Right atrium auricular region (tissue), 2 donors: Measurements from ENCODE around the gene MORC2. TPM values are rescaled to one million over a fixed set of nuclear protein-coding genes. Genes with fewer than 3 reads are reported as not detected.

ENCODE experiments used
- DNase-seq: peaks from one replicate; pipeline ENCODE4 v3.0.0-alpha.2; 2019; ENCODE audit warnings: low spot score
- H3K27ac ChIP-seq, 2 donors: fragments of 200-600 bp; sonication (generic); 1 replicate in 1 of 2; 2 replicates in 1 of 2; pipeline ENCODE4 v1.5.1; 2016 to 2019
- H3K27me3 ChIP-seq, 2 donors: fragments of 200-600 bp; sonication (generic); one replicate each; pipeline versions ENCODE4 v1.5.1 to v1.6.0; 2017 to 2019
- H3K36me3 ChIP-seq: fragments of 200-600 bp; sonication (generic); one replicate; pipeline ENCODE4 v1.5.1; 2016
- H3K4me1 ChIP-seq, 2 donors: fragments of 200-600 bp; sonication (generic); one replicate each; pipeline versions ENCODE4 v1.5.1 to v1.6.0; 2017 to 2019
- H3K4me3 ChIP-seq, 2 donors: fragments of 200-600 bp; sonication (generic); 1 replicate in 1 of 2; 2 replicates in 1 of 2; pipeline ENCODE4 v1.5.1; 2017 to 2019; ENCODE audit warnings: mild to moderate bottlenecking in 1 of 2, moderate library complexity in 1 of 2
- H3K9me3 ChIP-seq, 2 donors: fragments of 200-600 bp; sonication (generic); one replicate each; pipeline ENCODE4 v1.5.1; 2019
- CTCF ChIP-seq, 2 donors: fragments of 200-600 bp; sonication (generic); IDR thresholded peaks; one replicate each; pipeline ENCODE4 v1.5.1; 2019; ENCODE audit warnings: antibody characterized with exemption in 2 of 2
- total RNA-seq, 2 donors: library from RNA; depleted of rRNA; stranded (reverse); fragments of >200 nt; gene quantifications; one replicate each; pipeline ENCODE4 v1.1.0, GENCODE V29; 2016

MORC2 gene
- total RNA-seq, 2 donors from 2014 or later = 20.1 to 21.0 TPM

DNA sequence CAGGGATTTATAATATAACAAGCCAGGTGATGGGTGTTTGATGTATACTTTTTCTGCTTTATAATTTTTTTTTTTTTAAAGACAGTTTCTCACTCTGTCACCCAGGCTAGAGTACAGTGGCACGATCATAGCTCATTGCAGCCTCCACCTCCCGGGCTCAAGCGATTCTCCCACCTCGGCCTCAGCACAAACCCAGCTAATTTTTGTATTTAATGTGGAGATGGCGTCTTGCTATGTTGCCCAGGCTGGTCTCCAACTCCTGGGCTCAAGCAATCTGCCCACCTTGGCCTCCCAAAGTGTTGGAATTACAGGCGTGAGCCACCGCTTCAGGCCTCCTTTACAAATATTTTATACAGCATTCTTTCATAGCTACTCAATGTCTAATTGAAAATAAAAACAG is 48.6 kb downstream of the MORC2 start:
- H3K27ac ChIP-seq = no peak overlapping the region
- peaks cover 0 to 9% of the 10 kb centered on the region in 2 donors for H3K4me1 ChIP-seq
- no peak overlapping the region for H3K4me3 ChIP-seq
- H3K27me3 ChIP-seq = no peaks in the 10 kb centered on the region
- no peak for DNase-seq
- TF ChIP-seq CTCF (IDR thresholded peaks at IDR 0.05) = no peak
- H3K36me3 ChIP-seq = no peaks in the 10 kb centered on the region
- peaks cover 4 to 13% of the 10 kb centered on the region in 2 donors for H3K9me3 ChIP-seq

GRCh38 chr22:30918761-30919160 is 49.8 kb downstream of the MORC2 start:
- Histone ChIP-seq H3K27ac (no peak overlapping the region), H3K36me3 (no peaks in the 10 kb centered on the region), H3K9me3 (peaks cover 4 to 16% of the 10 kb centered on the region in 2 donors), H3K4me1 (peaks cover 0 to 9% of the 10 kb centered on the region in 2 donors), H3K4me3 (no peak overlapping the region), H3K27me3 (no peaks in the 10 kb centered on the region)
- DNase-seq = no peak
- TF ChIP-seq CTCF (IDR thresholded peaks at IDR 0.05) = no peak

- Histone ChIP-seq H3K27me3 (no peaks in the 10 kb centered on the region), H3K4me1 (no peaks in the 10 kb centered on the region), H3K9me3 (peaks cover 0 to 7% of the 10 kb centered on the region in 2 donors), H3K27ac (no peak overlapping the region), H3K4me3 (no peak overlapping the region), H3K36me3 (no peaks in the 10 kb centered on the region)
- no peak for DNase-seq
- TF ChIP-seq CTCF (IDR thresholded peaks at IDR 0.05) = no peak
Measured at GRCh38 chr22:30910358-30910757, 58.2 kb downstream of the MORC2 start.

DNA sequence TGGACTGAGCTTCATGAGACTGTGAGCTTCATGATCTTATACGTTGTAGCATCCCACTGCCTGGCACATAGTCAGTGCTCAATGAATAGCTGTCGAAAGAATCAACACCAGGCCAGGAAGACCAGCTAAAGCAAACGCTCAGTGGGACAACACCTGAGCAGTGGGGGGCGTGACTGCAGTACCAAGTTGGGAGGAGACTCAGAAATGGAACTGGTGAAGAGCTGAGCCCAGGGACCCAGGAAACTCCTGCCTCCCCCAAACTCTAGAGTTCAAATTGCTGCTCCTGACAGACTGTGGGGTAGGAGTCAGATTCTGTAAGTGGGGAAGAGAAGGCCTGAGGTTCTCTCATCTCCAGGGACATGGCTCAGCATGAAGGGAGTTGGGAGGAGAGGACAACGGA is 59.3 kb downstream of the MORC2 start:
- no peak for DNase-seq
- no peak for TF ChIP-seq CTCF (IDR thresholded peaks at IDR 0.05)
- no peaks in the 10 kb centered on the region for H3K36me3 ChIP-seq
- no peak overlapping the region for H3K27ac ChIP-seq
- no peak overlapping the region for H3K4me3 ChIP-seq
- H3K4me1 ChIP-seq = no peaks in the 10 kb centered on the region
- no peaks in the 10 kb centered on the region for H3K27me3 ChIP-seq
- no peaks in the 10 kb centered on the region for H3K9me3 ChIP-seq

DNA sequence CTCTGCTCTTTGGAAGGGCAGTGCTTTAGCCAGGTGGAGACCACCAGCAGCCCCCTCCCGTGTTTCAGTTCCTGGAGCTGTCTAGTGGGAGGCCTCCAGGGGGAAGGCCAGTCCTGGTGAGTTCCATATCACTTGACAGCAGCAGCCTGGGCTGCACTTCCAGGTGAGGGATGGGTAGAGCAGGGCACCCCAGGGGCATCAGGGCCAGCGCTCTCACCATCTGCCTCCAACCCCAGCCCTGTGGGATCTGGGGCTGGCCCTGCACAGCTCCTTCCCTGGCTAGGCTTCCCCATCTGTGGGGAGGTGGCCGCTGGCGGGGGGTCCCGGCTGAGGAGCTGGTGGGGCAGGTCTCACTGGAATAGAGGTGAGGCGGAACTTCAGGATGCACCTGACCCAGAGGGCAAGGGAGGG is 60.5 kb downstream of the MORC2 start:
- Histone ChIP-seq H3K27ac (no peak overlapping the region), H3K27me3 (no peaks in the 10 kb centered on the region), H3K36me3 (no peaks in the 10 kb centered on the region), H3K9me3 (no peaks in the 10 kb centered on the region), H3K4me1 (no peaks in the 10 kb centered on the region), H3K4me3 (no peak overlapping the region)
- no peak for TF ChIP-seq CTCF (IDR thresholded peaks at IDR 0.05)
- no peak for DNase-seq

DNA sequence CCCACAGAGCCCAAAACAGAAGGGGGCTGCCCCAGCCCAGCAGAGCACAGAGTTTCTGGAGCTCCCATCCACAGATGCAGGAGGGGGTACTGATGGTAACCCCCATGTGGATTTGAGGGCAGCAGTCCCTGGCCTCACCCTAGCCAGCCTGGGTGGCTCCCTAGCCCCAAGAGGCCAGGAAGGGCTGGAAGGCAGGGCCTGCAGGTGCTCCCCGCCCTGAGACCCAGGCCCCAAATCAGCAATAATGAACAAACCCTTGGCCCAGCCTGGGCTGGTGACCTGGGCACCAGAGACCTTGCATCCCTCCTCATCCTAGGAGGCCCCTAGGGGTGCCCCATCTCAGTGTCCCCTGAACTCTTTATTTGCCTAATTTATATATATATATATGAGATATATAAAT is 61.6 kb downstream of the MORC2 start:
- Histone ChIP-seq H3K27ac (no peak overlapping the region), H3K27me3 (no peaks in the 10 kb centered on the region), H3K9me3 (no peaks in the 10 kb centered on the region), H3K4me1 (no peaks in the 10 kb centered on the region), H3K4me3 (no peak overlapping the region), H3K36me3 (no peaks in the 10 kb centered on the region)
- TF ChIP-seq CTCF (IDR thresholded peaks at IDR 0.05) = no peak
- no peak for DNase-seq
